ENCODE data around the gene RNF223. TPM values are rescaled to one million over a fixed set of nuclear protein-coding genes. Genes with fewer than 3 reads are reported as not detected.

The RNF223 gene
- total RNA-seq, 4 donors from 2014 or later = not detected

- no peak for TF ChIP-seq CTCF (IDR thresholded peaks at IDR 0.05; ENCODE audit: low read depth)
These were observed 5.5 kb upstream of the RNF223 start for GRCh38 chr1:1079408-1080121.

GRCh38 chr1:1075148-1075935 lies 1.2 kb upstream of the RNF223 start:
- TF ChIP-seq CTCF (IDR thresholded peaks at IDR 0.05; ENCODE audit: low read depth) = no peak

- no peak for TF ChIP-seq CTCF (IDR thresholded peaks at IDR 0.05; ENCODE audit: low read depth)
These were observed 583 bp upstream of the RNF223 start for GRCh38 chr1:1074631-1075147.

- TF ChIP-seq CTCF (IDR thresholded peaks at IDR 0.05; ENCODE audit: low read depth) = no peak
These were observed 1.0 kb downstream of the RNF223 start for GRCh38 chr1:1072849-1073742.

- no peak for TF ChIP-seq CTCF (IDR thresholded peaks at IDR 0.05; ENCODE audit: low read depth)
These were observed 1.7 kb downstream of the RNF223 start for GRCh38 chr1:1072299-1072848.

- no peak for TF ChIP-seq CTCF (IDR thresholded peaks at IDR 0.05; ENCODE audit: low read depth)
These were observed 2.4 kb downstream of the RNF223 start for GRCh38 chr1:1071486-1072298.

Measured in subcutaneous adipose tissue (tissue), 4 donors.